ENCODE data around the gene ALDH16A1.

DNA sequence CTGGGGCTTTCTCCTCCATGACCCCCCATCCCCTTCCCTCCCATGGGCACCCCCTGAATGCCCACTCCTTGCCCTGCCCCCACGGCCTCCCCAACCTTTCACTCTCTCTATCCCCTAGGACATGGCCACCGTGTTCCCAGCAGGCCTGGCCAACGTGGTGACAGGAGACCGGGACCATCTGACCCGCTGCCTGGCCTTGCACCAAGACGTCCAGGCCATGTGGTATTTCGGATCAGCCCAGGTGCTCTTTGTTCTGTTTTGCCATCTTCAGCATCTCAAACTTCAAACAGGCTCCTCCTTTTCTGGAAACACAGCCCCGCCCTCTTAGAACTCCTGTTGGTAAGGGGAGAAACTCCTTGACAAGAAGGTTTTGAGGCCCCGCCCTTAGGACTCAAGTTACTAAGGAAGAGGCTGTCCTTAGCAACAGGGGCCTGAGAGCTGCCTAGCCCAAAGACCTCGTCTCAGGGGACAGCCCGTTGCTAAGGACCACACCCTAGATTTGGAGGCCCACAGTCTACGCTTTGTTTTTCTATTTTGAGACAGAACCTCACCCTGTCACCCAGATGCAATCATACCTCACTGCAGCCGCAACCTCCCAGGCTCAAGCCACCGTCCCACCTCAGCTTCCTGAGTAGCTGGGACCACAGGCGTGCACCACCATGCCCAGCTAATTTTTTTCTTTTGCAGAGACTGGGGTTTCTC is 15.9 kb downstream of the ALDH16A1 start:
- TF ChIP-seq MAZ (IDR thresholded peaks at IDR 0.05; ENCODE audit: borderline replicate concordance, low read depth, low read length) (no peak), POLR2A (IDR thresholded peaks at IDR 0.05; ENCODE audit: low read depth, low read length) (no peak), FOS (IDR thresholded peaks at IDR 0.05; ENCODE audit: low read depth, low read length) (no peak), RAD21 (IDR thresholded peaks at IDR 0.05; ENCODE audit: low read length) (no peak), CEBPB (IDR thresholded peaks at IDR 0.05; ENCODE audit: low read depth, low read length) (no peak), RCOR1 (IDR thresholded peaks at IDR 0.05; ENCODE audit: insufficient replicate concordance, low read length) (no peak), RFX5 (IDR thresholded peaks at IDR 0.05; ENCODE audit: low read depth, low read length) (no peak), SMC3 (IDR thresholded peaks at IDR 0.05; ENCODE audit: low read depth, low read length) (no peak), MXI1 (IDR thresholded peaks at IDR 0.05; ENCODE audit: borderline replicate concordance, low read depth, low read length) (no peak)
- TF ChIP-seq, protein P1, sequence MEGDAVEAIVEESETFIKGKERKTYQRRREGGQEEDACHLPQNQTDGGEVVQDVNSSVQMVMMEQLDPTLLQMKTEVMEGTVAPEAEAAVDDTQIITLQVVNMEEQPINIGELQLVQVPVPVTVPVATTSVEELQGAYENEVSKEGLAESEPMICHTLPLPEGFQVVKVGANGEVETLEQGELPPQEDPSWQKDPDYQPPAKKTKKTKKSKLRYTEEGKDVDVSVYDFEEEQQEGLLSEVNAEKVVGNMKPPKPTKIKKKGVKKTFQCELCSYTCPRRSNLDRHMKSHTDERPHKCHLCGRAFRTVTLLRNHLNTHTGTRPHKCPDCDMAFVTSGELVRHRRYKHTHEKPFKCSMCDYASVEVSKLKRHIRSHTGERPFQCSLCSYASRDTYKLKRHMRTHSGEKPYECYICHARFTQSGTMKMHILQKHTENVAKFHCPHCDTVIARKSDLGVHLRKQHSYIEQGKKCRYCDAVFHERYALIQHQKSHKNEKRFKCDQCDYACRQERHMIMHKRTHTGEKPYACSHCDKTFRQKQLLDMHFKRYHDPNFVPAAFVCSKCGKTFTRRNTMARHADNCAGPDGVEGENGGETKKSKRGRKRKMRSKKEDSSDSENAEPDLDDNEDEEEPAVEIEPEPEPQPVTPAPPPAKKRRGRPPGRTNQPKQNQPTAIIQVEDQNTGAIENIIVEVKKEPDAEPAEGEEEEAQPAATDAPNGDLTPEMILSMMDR (conservative IDR thresholded peaks at IDR 0.05; ENCODE audit: low read depth, low read length) = no peak
- TF ChIP-seq, protein P2, sequence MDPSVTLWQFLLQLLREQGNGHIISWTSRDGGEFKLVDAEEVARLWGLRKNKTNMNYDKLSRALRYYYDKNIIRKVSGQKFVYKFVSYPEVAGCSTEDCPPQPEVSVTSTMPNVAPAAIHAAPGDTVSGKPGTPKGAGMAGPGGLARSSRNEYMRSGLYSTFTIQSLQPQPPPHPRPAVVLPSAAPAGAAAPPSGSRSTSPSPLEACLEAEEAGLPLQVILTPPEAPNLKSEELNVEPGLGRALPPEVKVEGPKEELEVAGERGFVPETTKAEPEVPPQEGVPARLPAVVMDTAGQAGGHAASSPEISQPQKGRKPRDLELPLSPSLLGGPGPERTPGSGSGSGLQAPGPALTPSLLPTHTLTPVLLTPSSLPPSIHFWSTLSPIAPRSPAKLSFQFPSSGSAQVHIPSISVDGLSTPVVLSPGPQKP (IDR thresholded peaks at IDR 0.05; ENCODE audit: borderline replicate concordance, low read depth, low read length) = no peak

All from IMR-90 (cell line).